Osteoblast (primary cell): ENCODE data around the gene SIGLEC15. TPM values are rescaled to one million over a fixed set of nuclear protein-coding genes. Genes with fewer than 3 reads are reported as not detected.

Experiments
- DNase-seq: peaks from one replicate; pipeline ENCODE4 v3.0.0; 2011; ENCODE audit warnings: low spot score, mixed read lengths; ENCODE audit not compliant: insufficient read length; ENCODE audit errors: missing footprints
- H2AFZ ChIP-seq: 2 replicates; pipeline ENCODE4 v1.6.0; 2011; ENCODE audit warnings: mild to moderate bottlenecking, low read length
- H3K27ac ChIP-seq: 2 replicates; pipeline ENCODE4 v1.5.1; 2011; ENCODE audit warnings: mild to moderate bottlenecking, low read depth, low read length, moderate library complexity
- H3K27me3 ChIP-seq: 2 replicates; pipeline ENCODE4 v1.6.0; 2012; ENCODE audit warnings: mild to moderate bottlenecking, control low read depth, inconsistent platforms, low read length, moderate library complexity; ENCODE audit not compliant: insufficient read depth
- H3K36me3 ChIP-seq: 2 replicates; pipeline ENCODE4 v1.5.1; 2011; ENCODE audit warnings: mild to moderate bottlenecking, low read length, control low read depth, moderate library complexity; ENCODE audit not compliant: insufficient read depth
- H3K4me1 ChIP-seq: 2 replicates; pipeline ENCODE4 v1.5.1; 2011; ENCODE audit warnings: mild to moderate bottlenecking, low read length, control low read depth, moderate library complexity; ENCODE audit not compliant: insufficient read depth
- H3K4me2 ChIP-seq: 2 replicates; pipeline ENCODE4 v1.6.0; 2011; ENCODE audit warnings: mild to moderate bottlenecking, low read length; ENCODE audit not compliant: insufficient read depth
- H3K4me3 ChIP-seq: fragments of 200-600 bp; sonication (generic); 3 replicates; pipeline ENCODE4 v1.5.1; 2012; ENCODE audit warnings: mild to moderate bottlenecking, low read length, inconsistent platforms; ENCODE audit not compliant: insufficient read depth
- H3K79me2 ChIP-seq: 2 replicates; pipeline ENCODE4 v1.6.0; 2012; ENCODE audit warnings: mild to moderate bottlenecking, low read length, control low read depth, inconsistent platforms; ENCODE audit not compliant: insufficient read depth
- H3K9me3 ChIP-seq: 2 replicates; pipeline ENCODE4 v1.5.1; 2011; ENCODE audit warnings: low read depth, low read length, control low read depth
- H4K20me1 ChIP-seq: 2 replicates; pipeline ENCODE4 v1.6.0; 2012; ENCODE audit warnings: mild to moderate bottlenecking, low read length, control low read depth; ENCODE audit not compliant: insufficient read depth
- total RNA-seq: library from RNA; depleted of rRNA; stranded (reverse); fragments of >200 nt; gene quantifications from 2 replicates; pipeline ENCODE4 v1.2.3, GENCODE V29; 2012
- TF ChIP-seq, protein P1 (sequence below): IDR thresholded peaks from 2 replicates; pipeline ENCODE4 v1.5.1; 2011; ENCODE audit warnings: mild to moderate bottlenecking, low read depth, low read length, moderate library complexity; ENCODE audit errors: extremely low read depth

SIGLEC15 gene
- total RNA-seq, 1 donor = 8.0 TPM

DNA sequence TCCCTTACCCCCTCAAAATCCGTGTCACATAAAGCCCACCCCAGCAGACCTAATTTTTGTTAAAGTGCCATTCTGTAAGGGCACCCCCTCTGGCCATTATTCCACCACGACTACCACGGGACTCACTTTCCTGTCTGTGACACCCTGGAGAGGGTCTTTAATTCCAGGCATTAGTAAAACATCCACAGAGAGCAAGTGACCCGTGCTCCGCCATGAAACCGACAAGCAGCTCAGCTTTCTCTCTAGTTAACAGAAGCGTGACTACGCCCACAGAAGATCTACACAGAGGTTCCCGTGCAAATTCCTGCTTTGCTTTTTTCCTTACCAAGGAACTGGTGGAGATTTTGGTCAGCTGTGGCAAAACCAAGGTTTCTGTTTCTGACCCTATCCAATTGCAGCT, 4.4 kb downstream of the SIGLEC15 start:
- no peak for DNase-seq
- no peaks in the 10 kb centered on the region for H3K36me3 ChIP-seq
- H3K4me2 ChIP-seq = no peak overlapping the region
- H3K27me3 ChIP-seq = no peaks in the 10 kb centered on the region
- TF ChIP-seq, protein P1, sequence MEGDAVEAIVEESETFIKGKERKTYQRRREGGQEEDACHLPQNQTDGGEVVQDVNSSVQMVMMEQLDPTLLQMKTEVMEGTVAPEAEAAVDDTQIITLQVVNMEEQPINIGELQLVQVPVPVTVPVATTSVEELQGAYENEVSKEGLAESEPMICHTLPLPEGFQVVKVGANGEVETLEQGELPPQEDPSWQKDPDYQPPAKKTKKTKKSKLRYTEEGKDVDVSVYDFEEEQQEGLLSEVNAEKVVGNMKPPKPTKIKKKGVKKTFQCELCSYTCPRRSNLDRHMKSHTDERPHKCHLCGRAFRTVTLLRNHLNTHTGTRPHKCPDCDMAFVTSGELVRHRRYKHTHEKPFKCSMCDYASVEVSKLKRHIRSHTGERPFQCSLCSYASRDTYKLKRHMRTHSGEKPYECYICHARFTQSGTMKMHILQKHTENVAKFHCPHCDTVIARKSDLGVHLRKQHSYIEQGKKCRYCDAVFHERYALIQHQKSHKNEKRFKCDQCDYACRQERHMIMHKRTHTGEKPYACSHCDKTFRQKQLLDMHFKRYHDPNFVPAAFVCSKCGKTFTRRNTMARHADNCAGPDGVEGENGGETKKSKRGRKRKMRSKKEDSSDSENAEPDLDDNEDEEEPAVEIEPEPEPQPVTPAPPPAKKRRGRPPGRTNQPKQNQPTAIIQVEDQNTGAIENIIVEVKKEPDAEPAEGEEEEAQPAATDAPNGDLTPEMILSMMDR = no peak
- no peak overlapping the region for H2AFZ ChIP-seq
- H3K4me1 ChIP-seq = peaks cover 34% of the 10 kb centered on the region
- no peaks in the 10 kb centered on the region for H4K20me1 ChIP-seq
- H3K27ac ChIP-seq = no peak overlapping the region
- H3K79me2 ChIP-seq = no peaks in the 10 kb centered on the region
- no peaks in the 10 kb centered on the region for H3K9me3 ChIP-seq
- no peak overlapping the region for H3K4me3 ChIP-seq

- Histone ChIP-seq H4K20me1 (no peaks in the 10 kb centered on the region), H2AFZ (no peak overlapping the region), H3K4me3 (no peak overlapping the region), H3K27me3 (no peaks in the 10 kb centered on the region), H3K9me3 (no peaks in the 10 kb centered on the region), H3K36me3 (no peaks in the 10 kb centered on the region), H3K4me2 (no peak overlapping the region), H3K4me1 (peaks cover 34% of the 10 kb centered on the region), H3K79me2 (no peaks in the 10 kb centered on the region), H3K27ac (no peak overlapping the region)
- no peak for DNase-seq
- TF ChIP-seq, protein P1 = no peak
These were observed 5.4 kb downstream of the SIGLEC15 start for GRCh38 chr18:45830917-45831316.

DNA sequence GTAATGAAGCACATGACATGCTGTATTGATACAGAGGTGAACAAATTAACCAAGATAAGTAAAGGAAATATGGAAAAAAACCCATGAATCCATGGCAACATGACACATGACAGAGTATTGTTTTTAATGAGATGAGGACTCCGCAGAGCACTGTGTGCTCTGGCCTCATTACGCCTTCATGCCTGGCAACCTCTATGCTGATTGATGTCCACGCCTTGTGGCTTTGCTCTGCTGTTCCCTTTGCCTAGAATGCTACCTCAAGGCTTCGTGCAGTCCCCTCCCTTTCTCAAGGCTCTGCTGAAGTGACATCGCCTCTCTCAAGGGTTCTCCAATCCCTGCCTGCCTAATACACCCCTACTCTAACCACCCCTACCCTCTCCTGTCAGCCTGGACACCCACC, 8.4 kb downstream of the SIGLEC15 start:
- H3K4me2 ChIP-seq = no peak overlapping the region
- no peaks in the 10 kb centered on the region for H3K27me3 ChIP-seq
- H3K9me3 ChIP-seq = no peaks in the 10 kb centered on the region
- TF ChIP-seq, protein P1 = no peak
- H3K36me3 ChIP-seq = no peaks in the 10 kb centered on the region
- DNase-seq = no peak
- no peaks in the 10 kb centered on the region for H3K79me2 ChIP-seq
- H3K27ac ChIP-seq = no peak overlapping the region
- H4K20me1 ChIP-seq = no peaks in the 10 kb centered on the region
- H3K4me3 ChIP-seq = no peak overlapping the region
- H2AFZ ChIP-seq = no peak overlapping the region
- H3K4me1 ChIP-seq = peaks cover 10% of the 10 kb centered on the region

GRCh38 chr18:45834306-45834705, 8.8 kb downstream of the SIGLEC15 start:
- Histone ChIP-seq H4K20me1 (no peaks in the 10 kb centered on the region), H2AFZ (no peak overlapping the region), H3K79me2 (no peaks in the 10 kb centered on the region), H3K27me3 (no peaks in the 10 kb centered on the region), H3K4me2 (no peak overlapping the region), H3K36me3 (no peaks in the 10 kb centered on the region), H3K4me1 (peaks cover 9% of the 10 kb centered on the region), H3K4me3 (no peak overlapping the region), H3K27ac (no peak overlapping the region), H3K9me3 (no peaks in the 10 kb centered on the region)
- DNase-seq = no peak
- TF ChIP-seq, protein P1 = no peak
